Ishikawa (cell line): ENCODE results near the gene ZNF646.

Experiments
- CEBPB ChIP-seq: IDR thresholded peaks from 2 replicates; pipeline ENCODE4 v1.6.1; 2012
- CREB1 ChIP-seq: IDR thresholded peaks from 2 replicates; pipeline ENCODE4 v1.6.1; 2012; ENCODE audit warnings: low read depth
- EGR1 ChIP-seq: IDR thresholded peaks from 2 replicates; pipeline ENCODE4 v1.6.1; 2012
- EP300 ChIP-seq: IDR thresholded peaks from 2 replicates; pipeline ENCODE4 v1.6.1; 2012; ENCODE audit warnings: borderline replicate concordance
- FOXM1 ChIP-seq: IDR thresholded peaks from 2 replicates; pipeline ENCODE4 v1.6.1; 2012; ENCODE audit warnings: low read depth, borderline replicate concordance
- NFIC ChIP-seq: IDR thresholded peaks from 2 replicates; pipeline ENCODE4 v1.6.1; 2012
- RAD21 ChIP-seq: IDR thresholded peaks from 2 replicates; pipeline ENCODE4 v1.6.1; 2012; ENCODE audit warnings: low read depth
- REST ChIP-seq: IDR thresholded peaks from 2 replicates; pipeline ENCODE4 v1.6.1; 2012; ENCODE audit warnings: low read depth, mild to moderate bottlenecking
- TAF1 ChIP-seq: IDR thresholded peaks from 2 replicates; pipeline ENCODE4 v1.6.1; 2012; ENCODE audit warnings: low read depth, mild to moderate bottlenecking
- TCF12 ChIP-seq: IDR thresholded peaks from 2 replicates; pipeline ENCODE4 v1.6.1; 2012; ENCODE audit warnings: low read depth
- TEAD4 ChIP-seq: IDR thresholded peaks from 2 replicates; pipeline ENCODE4 v1.6.1; 2012
- USF1 ChIP-seq: IDR thresholded peaks from 2 replicates; pipeline ENCODE4 v1.6.1; 2012
- YY1 ChIP-seq: IDR thresholded peaks from 2 replicates; pipeline ENCODE4 v1.6.1; 2012; ENCODE audit warnings: low read depth
- ZBTB7A ChIP-seq: IDR thresholded peaks from 2 replicates; pipeline ENCODE4 v1.6.1; 2012; ENCODE audit warnings: low read depth
- TF ChIP-seq, protein P1 (sequence below): IDR thresholded peaks from 2 replicates; pipeline ENCODE4 v1.6.1; 2012

The ZNF646 gene

DNA sequence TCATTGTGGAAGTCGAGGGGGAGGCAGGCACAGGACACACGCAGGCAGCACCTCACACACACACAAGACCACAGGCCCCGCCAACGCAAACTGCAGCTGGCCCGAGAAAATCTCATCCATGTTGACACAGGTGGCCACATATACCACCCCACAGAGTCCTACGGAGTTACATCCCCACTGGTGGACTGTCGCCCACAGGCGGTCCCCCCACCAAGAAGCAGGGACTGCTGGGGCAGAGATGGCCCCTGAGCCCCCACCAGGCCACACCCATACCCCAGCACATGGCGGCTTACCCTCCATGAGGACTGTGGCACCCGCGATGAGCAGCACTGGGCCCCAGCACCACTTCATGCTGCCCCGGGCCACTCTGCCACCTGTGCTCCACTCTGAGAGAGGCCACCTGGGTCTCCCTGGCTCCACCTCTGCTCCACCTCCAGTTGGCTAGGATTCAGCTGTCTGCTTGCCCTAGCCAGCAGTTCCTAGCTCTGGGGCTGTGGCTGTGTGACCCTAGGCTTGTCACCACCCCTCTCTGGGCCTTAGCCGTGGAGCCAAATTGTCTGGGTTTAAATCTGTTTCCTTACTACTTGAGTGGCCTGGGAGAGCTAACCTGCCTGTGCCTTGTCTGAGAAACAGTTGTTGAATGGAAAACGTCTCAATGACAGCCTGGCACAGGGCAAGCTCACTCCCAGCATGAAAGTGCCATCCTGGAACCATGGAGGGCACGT, 14.4 kb downstream of the ZNF646 start, which contains the start of gene PRSS53:
Gene PRSS53, minus strand, starts transcription at position 485 of the 725 bp plus-strand sequence. Its CDS starts 134 bp downstream, at position 351.
- no peak for TF ChIP-seq YY1
- TF ChIP-seq CEBPB, result no peak
- no peak for TF ChIP-seq TCF12
- TF ChIP-seq NFIC, result no peak
- no peak for TF ChIP-seq ZBTB7A
- TF ChIP-seq, protein P1, sequence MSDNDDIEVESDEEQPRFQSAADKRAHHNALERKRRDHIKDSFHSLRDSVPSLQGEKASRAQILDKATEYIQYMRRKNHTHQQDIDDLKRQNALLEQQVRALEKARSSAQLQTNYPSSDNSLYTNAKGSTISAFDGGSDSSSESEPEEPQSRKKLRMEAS, result no peak
- TF ChIP-seq EP300, result no peak
- TF ChIP-seq CREB1, result no peak
- no peak for TF ChIP-seq FOXM1
- TF ChIP-seq RAD21, result no peak
- TF ChIP-seq EGR1, result no peak

DNA sequence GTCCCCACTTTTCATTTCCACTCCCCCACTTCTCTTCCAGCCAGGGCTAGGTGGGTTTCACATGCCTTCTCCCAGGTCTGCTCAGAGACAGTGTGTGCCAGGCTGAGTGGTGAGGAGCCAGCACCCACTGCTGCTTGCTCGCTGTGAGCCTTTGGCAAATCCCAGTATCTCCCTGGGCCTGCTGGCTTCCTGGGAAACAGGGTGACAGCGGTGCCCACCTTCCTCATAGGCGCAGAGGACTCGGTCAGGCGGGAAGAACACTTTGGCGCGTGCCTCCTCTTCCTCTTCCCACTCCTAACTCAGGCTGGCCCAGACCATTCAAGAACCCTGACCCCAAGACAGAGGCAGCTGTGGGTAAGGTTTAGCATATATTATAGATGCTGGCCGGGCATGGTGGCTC, 15.0 kb downstream of the ZNF646 start:
- TF ChIP-seq TAF1 (no peak), TEAD4 (no peak), EP300 (no peak), EGR1 (no peak), ZBTB7A (no peak), RAD21 (no peak), REST (no peak), USF1 (no peak), CREB1 (no peak), FOXM1 (no peak), TCF12 (no peak), CEBPB (no peak), NFIC (no peak), YY1 (no peak)
- TF ChIP-seq, protein P1, result no peak

GRCh38 chr16:31090540-31090939, 16.3 kb downstream of the ZNF646 start:
- TF ChIP-seq YY1 (no peak), NFIC (no peak), EP300 (no peak), TAF1 (no peak), TEAD4 (no peak), CREB1 (no peak), REST (no peak), EGR1 (no peak), USF1 (no peak)
- TF ChIP-seq, protein P1, result no peak

GRCh38 chr16:31092330-31092729, 18.1 kb downstream of the ZNF646 start:
- TF ChIP-seq EP300 (no peak), TAF1 (no peak), RAD21 (no peak), TCF12 (no peak), REST (no peak), YY1 (no peak), NFIC (no peak), TEAD4 (no peak), CREB1 (no peak), CEBPB (no peak), FOXM1 (no peak), EGR1 (no peak), USF1 (no peak)
- TF ChIP-seq, protein P1, result no peak
